Activated naive CD8-positive, alpha-beta T cell treated with anti-CD3 and anti-CD28 coated beads for 36 hours (primary cell): ENCODE data around the gene DLAT. TPM values are rescaled to one million over a fixed set of nuclear protein-coding genes. Genes with fewer than 3 reads are reported as not detected.
"Not testable (repeated sequence)": the region's sequence is repeated elsewhere in the genome, so short reads cannot be mapped to it uniquely, and the experiment has no call there.

ENCODE experiments used
- DNase-seq: peaks from one replicate; pipeline ENCODE4 v3.0.0; 2021
- H3K27ac Mint-ChIP-seq: one replicate; pipeline ENCODE4 v1.8.0; 2022; ENCODE audit warnings: mild to moderate bottlenecking, moderate library complexity, mixed read lengths
- H3K27me3 Mint-ChIP-seq: one replicate; pipeline ENCODE4 v1.8.0; 2022; ENCODE audit warnings: mild to moderate bottlenecking, mixed read lengths
- H3K36me3 Mint-ChIP-seq: one replicate; pipeline ENCODE4 v1.8.0; 2021; ENCODE audit warnings: mild to moderate bottlenecking, mixed read lengths
- H3K4me1 Mint-ChIP-seq: one replicate; pipeline ENCODE4 v1.8.0; 2021; ENCODE audit warnings: mixed read lengths
- H3K4me3 Mint-ChIP-seq: one replicate; pipeline ENCODE4 v1.8.0; 2022; ENCODE audit warnings: mild to moderate bottlenecking, moderate library complexity, mixed read lengths
- H3K9me3 Mint-ChIP-seq: one replicate; pipeline ENCODE4 v1.8.0; 2022; ENCODE audit warnings: mixed read lengths
- total RNA-seq, 2 experiments: library from RNA; stranded (reverse); gene quantifications; one replicate each; pipeline ENCODE4 v1.2.3, GENCODE V29; 2021

Gene DLAT
- total RNA-seq, 2 experiments from 2014 or later = 71.7 to 76.2 TPM

GRCh38 chr11:112023104-112023503, 2.1 kb upstream of the DLAT start:
- H3K27ac Mint-ChIP-seq = no peak overlapping the region
- peak overlapping the region; percentile 68 for H3K4me3 Mint-ChIP-seq
- no peaks in the 10 kb centered on the region for H3K9me3 Mint-ChIP-seq
- H3K27me3 Mint-ChIP-seq = no peaks in the 10 kb centered on the region
- peaks cover 22% of the 10 kb centered on the region for H3K36me3 Mint-ChIP-seq
- DNase-seq = no peak
- peaks cover 12% of the 10 kb centered on the region for H3K4me1 Mint-ChIP-seq

- Mint-ChIP-seq H3K36me3 (peaks cover 31% of the 10 kb centered on the region), H3K27me3 (no peaks in the 10 kb centered on the region), H3K27ac (peak overlapping the region; percentile 99), H3K4me1 (peaks cover 15% of the 10 kb centered on the region), H3K4me3 (peak overlapping the region; percentile 98), H3K9me3 (no peaks in the 10 kb centered on the region)
- DNase-seq = no peak
Measured at GRCh38 chr11:112024178-112024772, 933 bp upstream of the DLAT start.

- Mint-ChIP-seq H3K27ac (peak overlapping the region; percentile 99), H3K27me3 (no peaks in the 10 kb centered on the region), H3K9me3 (no peaks in the 10 kb centered on the region), H3K36me3 (peaks cover 41% of the 10 kb centered on the region), H3K4me1 (peaks cover 21% of the 10 kb centered on the region), H3K4me3 (peak overlapping the region; percentile 98)
- DNase-seq = no peak
Measured at GRCh38 chr11:112025707-112026106, 499 bp downstream of the DLAT start.

GRCh38 chr11:112026784-112027410, 1.7 kb downstream of the DLAT start:
- peaks cover 21% of the 10 kb centered on the region for H3K4me1 Mint-ChIP-seq

GRCh38 chr11:112029460-112029859, 4.3 kb downstream of the DLAT start:
- Mint-ChIP-seq H3K4me3 (no peak overlapping the region), H3K4me1 (peaks cover 12% of the 10 kb centered on the region), H3K36me3 (peaks cover 44% of the 10 kb centered on the region), H3K9me3 (no peaks in the 10 kb centered on the region), H3K27ac (no peak overlapping the region), H3K27me3 (no peaks in the 10 kb centered on the region)
- DNase-seq = no peak

More at GRCh38 chr11:112026784-112027410, 1.7 kb downstream of the DLAT start:
- H3K27me3 Mint-ChIP-seq, H3K9me3 Mint-ChIP-seq, DNase-seq, H3K27ac Mint-ChIP-seq, H3K4me3 Mint-ChIP-seq: not testable (repeated sequence)
- peaks cover 41% of the 10 kb centered on the region for H3K36me3 Mint-ChIP-seq

- Mint-ChIP-seq H3K27me3 (no peaks in the 10 kb centered on the region), H3K36me3 (peaks cover 28% of the 10 kb centered on the region), H3K27ac (no peak overlapping the region), H3K9me3 (no peaks in the 10 kb centered on the region), H3K4me1 (peaks cover 10% of the 10 kb centered on the region), H3K4me3 (no peak overlapping the region)
- DNase-seq = no peak
Measured at GRCh38 chr11:112033902-112034301, 8.7 kb downstream of the DLAT start.

- Mint-ChIP-seq H3K27me3 (no peaks in the 10 kb centered on the region), H3K27ac (no peak overlapping the region), H3K36me3 (peaks cover 20% of the 10 kb centered on the region), H3K4me1 (peaks cover 19% of the 10 kb centered on the region), H3K9me3 (no peaks in the 10 kb centered on the region), H3K4me3 (no peak overlapping the region)
- DNase-seq = no peak
Measured at GRCh38 chr11:112037527-112037926, 12.3 kb downstream of the DLAT start.

- Mint-ChIP-seq H3K4me3 (no peak overlapping the region), H3K36me3 (peaks cover 31% of the 10 kb centered on the region), H3K27me3 (no peaks in the 10 kb centered on the region), H3K27ac (peak overlapping the region; percentile 40), H3K9me3 (no peaks in the 10 kb centered on the region), H3K4me1 (peaks cover 20% of the 10 kb centered on the region)
- DNase-seq = no peak
Measured at GRCh38 chr11:112042161-112042960, 17.2 kb downstream of the DLAT start.

GRCh38 chr11:112042961-112043304, 17.7 kb downstream of the DLAT start:
- Mint-ChIP-seq H3K4me3 (no peak overlapping the region), H3K36me3 (peaks cover 36% of the 10 kb centered on the region), H3K27ac (peak overlapping the region; percentile 40), H3K4me1 (peaks cover 23% of the 10 kb centered on the region), H3K27me3 (no peaks in the 10 kb centered on the region), H3K9me3 (no peaks in the 10 kb centered on the region)
- no peak for DNase-seq

GRCh38 chr11:112044961-112045360, 19.8 kb downstream of the DLAT start:
- no peaks in the 10 kb centered on the region for H3K27me3 Mint-ChIP-seq
- no peaks in the 10 kb centered on the region for H3K9me3 Mint-ChIP-seq
- H3K4me3 Mint-ChIP-seq = no peak overlapping the region
- no peak for DNase-seq
- H3K36me3 Mint-ChIP-seq = peaks cover 48% of the 10 kb centered on the region
- H3K4me1 Mint-ChIP-seq = peaks cover 33% of the 10 kb centered on the region
- no peak overlapping the region for H3K27ac Mint-ChIP-seq

- H3K36me3 Mint-ChIP-seq = peaks cover 55% of the 10 kb centered on the region
- not testable (repeated sequence) for H3K9me3 Mint-ChIP-seq, H3K4me3 Mint-ChIP-seq, DNase-seq, H3K27me3 Mint-ChIP-seq, H3K27ac Mint-ChIP-seq
- peaks cover 32% of the 10 kb centered on the region for H3K4me1 Mint-ChIP-seq
Measured at GRCh38 chr11:112046647-112047046, 21.4 kb downstream of the DLAT start.

GRCh38 chr11:112048256-112048655, 23.0 kb downstream of the DLAT start:
- not testable (repeated sequence) for H3K27me3 Mint-ChIP-seq, H3K9me3 Mint-ChIP-seq, H3K4me3 Mint-ChIP-seq, DNase-seq
- Mint-ChIP-seq H3K4me1 (peaks cover 19% of the 10 kb centered on the region), H3K36me3 (peaks cover 55% of the 10 kb centered on the region), H3K27ac (peak overlapping the region; percentile 20)

GRCh38 chr11:112049777-112050176, 24.6 kb downstream of the DLAT start:
- no peak for DNase-seq
- H3K27me3 Mint-ChIP-seq = no peaks in the 10 kb centered on the region
- H3K4me1 Mint-ChIP-seq = peaks cover 19% of the 10 kb centered on the region
- no peak overlapping the region for H3K27ac Mint-ChIP-seq
- no peaks in the 10 kb centered on the region for H3K9me3 Mint-ChIP-seq
- H3K36me3 Mint-ChIP-seq = peaks cover 57% of the 10 kb centered on the region
- H3K4me3 Mint-ChIP-seq = no peak overlapping the region

GRCh38 chr11:112050721-112051120, 25.5 kb downstream of the DLAT start:
- Mint-ChIP-seq H3K4me3 (no peak overlapping the region), H3K36me3 (peaks cover 52% of the 10 kb centered on the region), H3K27me3 (no peaks in the 10 kb centered on the region), H3K4me1 (peaks cover 19% of the 10 kb centered on the region), H3K9me3 (no peaks in the 10 kb centered on the region), H3K27ac (no peak overlapping the region)
- no peak for DNase-seq

GRCh38 chr11:112051768-112052167, 26.6 kb downstream of the DLAT start:
- H3K27ac Mint-ChIP-seq = no peak overlapping the region

More at GRCh38 chr11:112051768-112052167, 26.6 kb downstream of the DLAT start:
- DNase-seq = no peak
- no peak overlapping the region for H3K4me3 Mint-ChIP-seq
- no peaks in the 10 kb centered on the region for H3K27me3 Mint-ChIP-seq
- peaks cover 27% of the 10 kb centered on the region for H3K4me1 Mint-ChIP-seq
- H3K9me3 Mint-ChIP-seq = no peaks in the 10 kb centered on the region
- H3K36me3 Mint-ChIP-seq = peaks cover 51% of the 10 kb centered on the region
